ENCODE measurements around the gene ARPC5.
A peak's percentile ranks its signal among the peaks of the same experiment; 100 is the strongest.
"Not testable (repeated sequence)": the region's sequence is repeated elsewhere in the genome, so short reads cannot be mapped to it uniquely, and the experiment has no call there.

Gene ARPC5

DNA sequence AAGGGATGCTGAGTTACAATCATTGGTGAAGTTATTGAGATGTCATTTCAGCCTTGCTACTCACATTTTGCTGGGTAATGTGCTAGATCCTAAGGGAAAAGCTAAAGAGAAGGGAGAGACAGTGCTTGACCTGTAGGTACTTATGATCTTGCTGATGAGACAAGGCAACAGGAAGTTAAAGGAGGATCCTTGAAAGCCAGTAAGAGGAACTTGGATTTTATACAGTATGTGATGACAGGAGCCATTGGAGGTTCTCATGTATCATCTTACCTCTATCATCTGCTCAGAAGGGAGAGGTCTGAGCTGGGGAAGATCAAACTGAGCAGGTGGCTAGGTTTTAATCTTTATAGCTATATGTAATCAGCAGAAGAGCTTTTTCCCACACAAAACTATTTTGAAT, 11.2 kb upstream of the ARPC5 start:
- DNase-seq (ENCODE audit: low read depth in 3 of 3): no peak

DNA sequence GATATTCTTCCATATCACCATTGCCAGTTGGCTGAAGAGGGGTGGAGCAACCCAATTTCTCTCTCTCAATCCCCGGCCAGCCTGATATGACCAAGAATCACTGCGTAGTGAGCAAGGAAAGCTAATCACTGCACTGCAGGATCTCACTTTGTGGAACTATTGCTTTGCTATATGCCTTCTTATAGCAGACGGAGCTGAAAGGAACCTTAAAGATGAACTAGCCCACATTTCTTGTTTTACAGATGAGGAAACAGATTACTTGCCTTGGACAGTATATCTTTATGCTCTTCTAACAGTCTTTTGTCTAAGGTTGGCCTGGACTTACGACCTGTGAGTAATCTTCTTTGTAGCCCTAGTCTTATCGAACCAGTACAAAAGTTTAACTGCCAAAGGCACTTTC, 9.9 kb upstream of the ARPC5 start:
- no peak for DNase-seq (ENCODE audit: low read depth in 3 of 3)

GRCh38 chr1:183642166-183642565, 6.6 kb upstream of the ARPC5 start:
- no peak for DNase-seq (ENCODE audit: low read depth in 3 of 3)

DNA sequence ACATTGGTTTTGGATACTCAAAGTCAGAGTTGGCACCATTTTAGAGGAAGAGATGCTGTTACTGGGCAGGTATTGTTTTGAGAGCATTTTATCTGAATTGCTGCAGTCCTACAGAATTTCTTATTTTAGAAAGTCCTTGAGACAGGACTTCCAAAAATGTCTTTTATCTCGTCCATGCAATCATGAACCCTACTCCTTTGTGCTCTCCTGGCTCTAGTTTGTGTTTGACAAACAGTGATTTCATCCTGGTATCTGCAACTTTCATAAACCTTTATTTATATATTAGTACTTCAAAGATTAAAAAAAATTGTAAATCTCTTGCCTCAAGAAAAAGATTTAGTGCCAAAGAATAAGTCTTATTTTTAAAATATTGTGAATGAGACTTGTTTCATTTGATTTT, 4.6 kb upstream of the ARPC5 start:
- no peak for DNase-seq (ENCODE audit: low read depth in 3 of 3)

DNA sequence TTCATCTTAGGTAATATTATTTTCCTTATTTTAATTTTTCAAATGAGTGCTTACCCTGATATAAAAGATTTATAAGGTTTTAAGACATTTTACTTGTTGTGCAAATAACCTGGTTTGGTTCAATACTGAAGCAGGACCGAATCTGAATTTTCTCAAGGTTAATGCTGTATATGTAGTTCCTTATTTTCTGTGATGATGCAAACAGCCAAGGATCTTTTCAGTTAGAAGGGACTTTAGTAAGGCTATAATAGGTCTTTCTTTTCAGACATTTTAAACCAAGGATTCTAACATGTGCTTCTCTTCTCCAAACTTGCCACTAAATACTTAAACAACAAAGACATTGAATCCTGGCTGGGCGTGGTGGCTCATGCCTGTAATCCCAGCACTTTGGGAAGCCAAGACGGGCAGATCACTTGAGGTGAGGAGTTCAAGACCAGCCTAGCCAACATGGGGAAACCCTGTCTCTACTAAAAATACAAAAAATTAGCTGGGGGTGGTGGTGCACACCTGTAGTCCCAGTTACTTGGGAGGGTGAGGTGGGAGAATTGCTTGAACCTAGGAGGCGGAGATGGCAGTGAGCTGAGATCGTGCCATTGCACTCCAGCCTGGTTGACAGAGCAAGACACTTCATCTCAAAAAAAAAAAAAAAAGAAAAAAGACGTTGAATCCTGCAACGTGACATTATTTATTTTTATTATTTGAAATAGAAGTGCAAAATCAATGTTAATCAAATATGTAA, 3.2 kb upstream of the ARPC5 start:
- DNase-seq (ENCODE audit: low read depth in 3 of 3): no peak

GRCh38 chr1:183636783-183637182, 1.2 kb upstream of the ARPC5 start:
- DNase-seq (ENCODE audit: low read depth in 3 of 3): no peak

- no peak for DNase-seq (ENCODE audit: low read depth in 3 of 3)
Observed at GRCh38 chr1:183636334-183636682, 725 bp upstream of the ARPC5 start.

DNA sequence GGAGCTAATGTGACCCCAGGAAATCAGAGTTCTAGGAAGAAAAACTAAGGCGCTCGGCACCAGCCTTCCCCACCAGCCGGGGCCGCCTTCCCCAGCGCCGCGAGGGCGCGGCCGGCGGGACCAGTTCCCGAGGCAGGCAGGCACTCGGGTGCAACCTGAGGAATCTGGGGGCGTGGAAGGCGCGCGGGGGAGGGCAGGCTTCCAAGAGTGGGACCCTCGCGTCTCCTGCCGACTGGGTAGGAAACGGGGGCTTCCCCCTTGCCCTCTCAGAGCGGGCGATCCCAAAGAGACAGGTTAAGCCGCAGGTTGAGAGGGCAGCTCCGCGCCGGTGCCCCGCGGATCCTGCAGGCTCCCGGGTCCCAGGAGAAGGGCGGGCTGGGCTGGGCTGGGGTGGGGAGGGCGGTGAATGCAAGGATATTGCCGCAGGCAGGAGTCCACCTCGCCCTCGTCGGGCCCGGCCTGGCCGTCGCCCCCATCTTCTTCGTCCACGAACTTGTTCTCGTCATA, 431 bp downstream of the ARPC5 start:
- DNase-seq (ENCODE audit: low read depth in 3 of 3): no peak

DNA sequence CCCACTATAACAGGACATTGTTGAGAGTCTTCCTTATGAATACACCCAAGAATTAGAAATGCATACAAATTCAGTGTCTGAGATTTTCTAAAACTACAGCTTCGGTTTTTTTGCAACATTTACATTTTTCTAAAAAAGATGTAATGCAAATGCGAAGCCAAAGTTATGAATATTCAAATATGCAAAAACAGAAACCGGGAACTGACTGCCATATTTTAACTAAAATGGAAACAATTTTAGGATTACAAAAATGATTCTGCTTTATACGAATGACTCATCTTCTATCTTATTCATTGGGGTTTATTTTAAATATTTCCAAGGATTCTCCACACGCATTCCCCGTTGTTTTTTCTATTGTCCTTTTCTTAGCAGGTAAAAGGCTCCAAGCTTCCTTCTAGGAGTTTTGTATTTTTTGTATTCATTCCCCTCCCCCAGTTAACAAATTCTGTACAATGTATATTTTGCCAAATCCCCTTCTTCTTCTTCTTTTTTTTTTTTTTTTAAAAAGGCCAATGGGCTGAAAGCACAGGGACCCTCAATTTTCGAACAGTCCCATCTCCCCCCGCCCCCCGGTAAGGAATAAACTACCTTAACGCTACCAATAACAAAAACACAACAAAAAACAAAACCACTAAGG, 1.0 kb downstream of the ARPC5 start:
- DNase-seq (ENCODE audit: low read depth in 3 of 3): no peak

- DNase-seq (ENCODE audit: low read depth in 3 of 3): no peak
Observed at GRCh38 chr1:183633676-183634343, 1.8 kb downstream of the ARPC5 start.

GRCh38 chr1:183632964-183633363, 2.6 kb downstream of the ARPC5 start:
- DNase-seq (ENCODE audit: low read depth in 3 of 3): no peak

GRCh38 chr1:183632114-183632513, 3.5 kb downstream of the ARPC5 start:
- DNase-seq (ENCODE audit: low read depth in 3 of 3): no peak

- no peak for DNase-seq (ENCODE audit: low read depth in 3 of 3)
Observed at GRCh38 chr1:183630748-183631147, 4.8 kb downstream of the ARPC5 start.

DNA sequence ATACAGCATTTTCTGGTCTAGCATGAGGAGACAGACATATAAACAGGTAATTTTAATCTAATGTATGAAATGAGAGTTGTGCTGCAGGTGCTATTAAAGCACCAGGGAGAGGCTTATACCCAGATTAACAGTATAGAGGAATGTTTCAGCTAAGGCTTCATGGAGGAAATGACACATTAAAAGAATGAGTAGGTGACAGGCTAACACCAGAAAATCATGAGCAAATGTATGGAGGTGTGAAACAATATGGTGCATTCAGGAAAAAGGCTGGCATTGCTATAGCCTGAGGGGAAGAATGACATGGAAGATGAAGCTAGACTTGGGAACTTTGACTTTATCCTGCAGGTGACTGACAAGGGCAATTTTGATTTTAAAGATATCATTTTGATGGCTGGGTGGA, 7.0 kb downstream of the ARPC5 start:
- no peak for DNase-seq (ENCODE audit: low read depth in 3 of 3)

DNA sequence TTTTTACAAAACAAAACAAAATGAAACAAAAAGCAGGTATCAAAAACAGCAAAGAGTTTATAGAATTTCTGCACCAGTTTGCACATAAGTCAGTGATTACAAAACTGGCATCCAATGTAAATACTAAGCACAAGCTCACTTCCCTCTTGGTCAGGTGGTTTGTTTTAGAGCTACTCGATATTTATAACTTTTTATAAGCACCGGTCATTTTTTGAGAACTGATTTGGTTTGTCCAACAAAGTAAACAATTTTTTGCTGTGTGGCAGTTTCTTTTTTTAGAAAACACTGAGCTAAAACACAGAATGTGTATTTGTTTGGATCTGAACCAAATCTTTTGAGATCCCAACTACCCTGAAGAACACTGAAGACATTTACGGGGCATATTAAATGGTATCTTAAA, 9.3 kb downstream of the ARPC5 start:
- not testable (repeated sequence) for DNase-seq (ENCODE audit: low read depth in 3 of 3)

DNA sequence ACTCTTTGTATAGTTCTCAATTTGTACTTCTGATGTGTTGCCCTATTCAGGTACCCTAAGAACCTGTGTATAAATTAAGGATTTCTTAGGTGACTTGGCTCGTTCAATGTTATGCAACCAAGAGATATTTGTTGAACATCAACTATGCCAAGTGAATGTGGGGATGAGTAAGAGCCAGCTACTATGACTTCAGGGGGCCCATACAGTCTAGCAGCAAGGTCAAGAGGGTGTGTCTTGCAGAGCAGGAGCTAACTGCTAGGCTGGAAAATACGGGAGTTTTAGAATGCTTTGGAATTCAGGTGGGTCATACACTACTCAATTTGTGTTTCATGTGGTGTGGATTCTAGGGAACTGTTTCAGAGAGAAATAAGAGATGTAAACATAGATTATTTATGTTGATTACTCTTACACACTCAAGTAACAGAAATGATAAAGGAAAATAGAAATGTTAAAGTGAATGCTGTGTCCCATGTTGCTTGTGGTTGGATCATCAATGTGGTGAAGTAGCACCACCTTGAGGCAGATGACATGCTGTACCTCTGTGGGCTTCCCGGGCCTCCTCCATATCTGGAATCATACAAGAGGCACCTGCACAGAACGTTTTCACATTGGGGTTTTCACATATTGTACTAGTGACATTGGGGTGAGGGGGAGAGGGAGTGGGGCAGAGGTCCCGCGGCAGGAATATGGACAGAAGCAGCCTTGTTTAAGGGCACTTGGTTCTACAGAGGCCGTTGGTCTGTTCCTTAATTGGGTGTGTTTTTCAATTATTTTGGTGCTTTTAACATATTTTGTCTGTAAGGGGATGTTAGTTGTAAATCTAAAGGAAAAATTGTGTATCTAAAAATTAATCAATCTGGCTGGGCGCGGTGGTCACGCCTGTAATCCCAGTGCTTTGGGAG, 12.4 kb downstream of the ARPC5 start:
- DNase-seq (ENCODE audit: low read depth in 3 of 3): peak in 1 of 3 donors; percentile 29

- no peak for DNase-seq (ENCODE audit: low read depth in 3 of 3)
Observed at GRCh38 chr1:183622013-183622412, 13.6 kb downstream of the ARPC5 start.

DNA sequence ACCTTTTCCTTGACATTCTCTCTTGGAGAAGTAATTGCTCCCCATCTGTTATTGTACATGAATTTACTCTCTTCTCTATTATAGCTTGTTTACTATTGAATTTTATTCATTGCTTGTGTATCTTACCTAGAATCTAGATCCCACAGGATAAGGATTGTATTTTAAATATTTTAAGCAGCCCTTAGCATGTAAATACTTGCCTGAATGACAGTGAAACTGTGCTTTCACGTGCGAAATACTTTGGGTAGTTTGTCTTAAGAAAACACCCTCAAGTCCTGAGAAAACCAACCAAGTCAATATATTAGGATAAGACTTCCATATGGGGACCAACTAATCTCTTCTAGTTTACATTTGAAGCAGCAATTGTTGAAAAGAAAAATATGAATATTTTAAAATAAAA, 15.3 kb downstream of the ARPC5 start:
- DNase-seq (ENCODE audit: low read depth in 3 of 3): no peak

- DNase-seq (ENCODE audit: low read depth in 3 of 3): no peak
Observed at GRCh38 chr1:183619781-183620180, 15.8 kb downstream of the ARPC5 start.

GRCh38 chr1:183618202-183618601, 17.4 kb downstream of the ARPC5 start:
- not testable (repeated sequence) for DNase-seq (ENCODE audit: low read depth in 3 of 3)

- not testable (repeated sequence) for DNase-seq (ENCODE audit: low read depth in 3 of 3)
Observed at GRCh38 chr1:183612975-183613374, 22.6 kb downstream of the ARPC5 start.

DNA sequence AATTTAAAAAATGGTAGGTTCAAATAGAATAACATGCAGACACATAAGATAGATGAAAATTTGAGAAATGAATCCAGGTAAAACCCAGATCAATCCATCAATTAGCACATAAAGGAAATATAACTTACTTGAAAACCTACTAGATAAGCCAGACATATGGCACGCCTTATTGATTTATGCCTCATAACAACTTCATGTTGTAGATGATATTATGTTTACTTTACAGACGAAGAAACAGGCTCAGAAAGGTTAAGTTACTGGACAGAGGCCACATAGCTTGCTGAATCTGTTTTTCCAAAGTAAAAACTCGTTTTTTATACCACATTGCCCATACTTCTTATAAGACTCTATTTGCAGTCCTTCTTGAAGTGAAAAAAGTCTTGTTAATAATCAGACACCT, 23.2 kb downstream of the ARPC5 start:
- no peak for DNase-seq (ENCODE audit: low read depth in 3 of 3)

Data from stimulated activated CD4-positive, alpha-beta T cell treated with anti-CD3 and anti-CD28 coated beads, TNF-alpha, amount 100 ng/mL, for 48 hours (primary cell).